SU-DHL-6 (cell line): Measurements from ENCODE around the gene PPP2R2C.

Experiments used
- CTCF ChIP-seq: fragments of 200-600 bp; sonication (generic); IDR thresholded peaks from one replicate; pipeline ENCODE4 v1.5.1; 2017; ENCODE audit warnings: antibody characterized with exemption, mild to moderate bottlenecking, low read length, moderate library complexity; ENCODE audit not compliant: insufficient read depth, poor library complexity, severe bottlenecking
- EZH2phosphoT487 ChIP-seq: fragments of 200-600 bp; sonication (generic), shearing (Covaris generic); conservative IDR thresholded peaks from 2 replicates; pipeline ENCODE4 v1.6.1; 2018; ENCODE audit warnings: mild to moderate bottlenecking, antibody characterized with exemption, low read length, moderate library complexity, mixed read lengths

- TF ChIP-seq CTCF (no peak), EZH2phosphoT487 (no peak)
Measured at GRCh38 chr4:6410068-6410467, 62.3 kb downstream of the PPP2R2C start.
